ENCODE data around the gene FGFRL1.

FGFRL1 gene

DNA sequence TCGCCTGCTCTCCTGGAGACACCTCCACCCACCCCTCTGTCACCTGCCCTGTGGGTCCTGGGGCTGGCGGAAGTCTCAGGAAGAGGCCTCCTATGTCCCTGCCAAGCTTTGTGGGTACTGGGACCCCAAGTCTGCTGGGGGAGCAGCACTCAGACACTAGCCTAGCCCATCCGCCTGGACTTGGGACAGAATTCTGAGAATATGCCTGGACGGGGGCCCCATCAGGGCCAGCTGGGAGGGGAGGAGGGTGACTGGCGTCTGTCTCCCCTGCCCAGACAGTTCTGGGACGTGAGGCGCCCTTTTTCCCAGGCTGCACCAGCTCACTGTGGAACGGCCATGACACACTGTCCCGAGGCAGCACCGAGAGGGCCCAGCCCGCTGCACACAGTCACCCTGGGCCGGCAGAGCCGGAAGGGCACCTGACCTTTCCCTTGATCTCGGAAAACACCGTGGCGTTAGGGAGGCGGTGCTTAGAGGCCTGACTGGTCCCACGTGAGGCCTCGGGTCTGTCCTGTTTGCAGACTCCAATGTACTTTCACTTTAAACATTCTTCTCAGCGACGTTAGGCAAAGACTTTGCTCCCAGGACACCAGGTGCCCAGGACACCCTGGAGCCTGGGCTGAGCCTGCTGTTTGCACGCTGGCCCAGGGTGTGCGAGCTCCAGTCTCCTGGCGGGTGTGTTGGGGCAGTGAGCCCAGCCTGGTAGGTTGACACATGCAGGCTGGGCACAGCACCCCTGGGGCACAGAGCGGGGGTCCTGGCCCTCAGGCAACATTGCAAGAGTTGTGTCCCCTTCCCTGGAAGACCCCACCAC is 18.9 kb upstream of the FGFRL1 start:
- TF ChIP-seq ZFX (IDR thresholded peaks at IDR 0.05; ENCODE audit: borderline replicate concordance) = no peak
- TF ChIP-seq, protein P1, sequence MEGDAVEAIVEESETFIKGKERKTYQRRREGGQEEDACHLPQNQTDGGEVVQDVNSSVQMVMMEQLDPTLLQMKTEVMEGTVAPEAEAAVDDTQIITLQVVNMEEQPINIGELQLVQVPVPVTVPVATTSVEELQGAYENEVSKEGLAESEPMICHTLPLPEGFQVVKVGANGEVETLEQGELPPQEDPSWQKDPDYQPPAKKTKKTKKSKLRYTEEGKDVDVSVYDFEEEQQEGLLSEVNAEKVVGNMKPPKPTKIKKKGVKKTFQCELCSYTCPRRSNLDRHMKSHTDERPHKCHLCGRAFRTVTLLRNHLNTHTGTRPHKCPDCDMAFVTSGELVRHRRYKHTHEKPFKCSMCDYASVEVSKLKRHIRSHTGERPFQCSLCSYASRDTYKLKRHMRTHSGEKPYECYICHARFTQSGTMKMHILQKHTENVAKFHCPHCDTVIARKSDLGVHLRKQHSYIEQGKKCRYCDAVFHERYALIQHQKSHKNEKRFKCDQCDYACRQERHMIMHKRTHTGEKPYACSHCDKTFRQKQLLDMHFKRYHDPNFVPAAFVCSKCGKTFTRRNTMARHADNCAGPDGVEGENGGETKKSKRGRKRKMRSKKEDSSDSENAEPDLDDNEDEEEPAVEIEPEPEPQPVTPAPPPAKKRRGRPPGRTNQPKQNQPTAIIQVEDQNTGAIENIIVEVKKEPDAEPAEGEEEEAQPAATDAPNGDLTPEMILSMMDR (IDR thresholded peaks at IDR 0.05) = no peak
- H3K27ac ChIP-seq = peak overlapping the region; percentile 99

DNA sequence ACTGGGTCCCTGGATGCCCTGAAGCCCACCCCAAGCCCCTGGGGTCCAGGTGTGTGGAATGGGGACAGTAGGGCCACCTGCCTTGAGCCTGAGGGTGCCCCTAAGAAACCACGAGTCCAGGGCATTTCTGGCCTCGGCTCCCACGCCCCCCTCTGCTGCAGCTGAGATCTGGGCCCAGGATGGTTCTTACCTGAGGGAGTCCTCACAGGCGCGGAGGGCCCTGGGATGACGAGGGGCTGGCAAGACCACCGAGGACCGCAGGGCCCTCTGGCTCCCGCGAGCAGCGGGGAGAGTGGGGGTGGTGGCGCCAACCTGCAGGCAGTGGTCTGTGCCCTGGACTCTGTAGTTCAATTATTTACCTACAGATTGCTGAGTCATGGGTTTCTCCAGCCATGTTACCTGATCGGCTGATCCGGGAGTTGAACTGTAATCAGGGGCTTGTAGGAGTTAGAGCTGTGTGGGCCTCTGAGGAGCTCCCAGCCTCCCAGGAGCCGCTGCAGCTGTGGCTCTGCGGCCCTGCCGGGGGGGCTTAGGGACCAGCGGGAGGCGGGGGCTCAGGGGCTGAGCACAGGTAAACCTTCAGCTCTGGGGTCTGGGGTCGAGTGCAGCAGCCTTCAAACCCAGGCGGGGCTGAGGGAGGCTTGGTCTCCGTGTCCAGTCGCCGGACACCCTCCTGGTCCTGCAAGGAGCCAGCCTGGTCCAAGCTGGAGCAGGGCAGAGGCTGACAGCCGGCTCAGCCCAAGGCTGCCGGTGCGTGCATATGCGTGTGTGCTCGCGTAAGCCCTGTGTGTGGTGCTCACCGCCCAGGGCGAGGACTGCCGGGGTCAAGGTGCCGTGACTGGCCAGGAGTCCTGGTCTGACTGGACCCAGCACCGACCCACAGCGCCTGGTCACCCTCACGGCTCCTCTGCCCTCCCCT is 18.1 kb upstream of the FGFRL1 start, which contains the start of gene SLC26A1:
SLC26A1 (minus strand) TSS at position 294 of the 919 bp plus-strand sequence. CDS start 1,701 bp downstream, outside the sequence.
- H3K27ac ChIP-seq = peak within 1 kb of the TSS; percentile 99
- TF ChIP-seq, protein P1 (IDR thresholded peaks at IDR 0.05) = no peak
- TF ChIP-seq ZFX (IDR thresholded peaks at IDR 0.05; ENCODE audit: borderline replicate concordance) = no peak

DNA sequence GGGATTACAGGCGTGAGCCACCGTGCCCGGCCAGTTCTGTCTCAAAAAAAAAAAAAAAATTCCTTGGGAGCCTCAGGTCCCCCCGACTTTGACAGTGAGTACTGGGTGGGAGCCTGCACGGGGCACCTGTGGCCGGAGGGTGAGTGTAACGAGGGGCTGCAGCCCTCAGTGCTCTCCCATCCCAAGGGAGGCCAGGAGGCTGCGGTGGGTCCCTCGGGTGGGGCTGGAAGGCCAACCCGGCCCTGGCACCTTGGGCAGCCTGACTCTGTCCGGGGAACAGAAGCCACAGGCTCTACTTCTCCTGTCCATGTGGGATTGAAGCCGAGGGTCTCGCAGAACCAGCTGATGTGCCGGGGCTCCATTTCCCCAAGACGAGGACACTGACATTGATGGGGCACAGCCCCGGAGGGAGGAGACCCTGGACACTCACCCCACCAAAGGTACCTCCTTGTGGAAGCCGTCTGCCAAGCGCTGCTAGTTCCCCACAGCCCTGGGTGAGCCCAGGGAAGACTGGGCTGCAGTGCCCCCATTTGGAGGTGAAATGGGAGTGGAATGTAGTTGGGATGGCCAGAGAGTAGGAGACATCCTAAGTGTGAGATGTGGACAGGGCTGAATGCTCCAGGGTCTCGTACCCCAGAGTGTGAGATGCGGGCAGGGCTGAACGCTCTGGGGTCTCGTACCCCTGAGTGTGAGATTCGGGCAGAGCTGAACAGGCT is 16.0 kb upstream of the FGFRL1 start:
- TF ChIP-seq, protein P1 (IDR thresholded peaks at IDR 0.05) = no peak
- TF ChIP-seq ZFX (IDR thresholded peaks at IDR 0.05; ENCODE audit: borderline replicate concordance) = no peak
- peak overlapping the region; percentile 99; the same call in 1 of the 2 replicates for H3K27ac ChIP-seq

DNA sequence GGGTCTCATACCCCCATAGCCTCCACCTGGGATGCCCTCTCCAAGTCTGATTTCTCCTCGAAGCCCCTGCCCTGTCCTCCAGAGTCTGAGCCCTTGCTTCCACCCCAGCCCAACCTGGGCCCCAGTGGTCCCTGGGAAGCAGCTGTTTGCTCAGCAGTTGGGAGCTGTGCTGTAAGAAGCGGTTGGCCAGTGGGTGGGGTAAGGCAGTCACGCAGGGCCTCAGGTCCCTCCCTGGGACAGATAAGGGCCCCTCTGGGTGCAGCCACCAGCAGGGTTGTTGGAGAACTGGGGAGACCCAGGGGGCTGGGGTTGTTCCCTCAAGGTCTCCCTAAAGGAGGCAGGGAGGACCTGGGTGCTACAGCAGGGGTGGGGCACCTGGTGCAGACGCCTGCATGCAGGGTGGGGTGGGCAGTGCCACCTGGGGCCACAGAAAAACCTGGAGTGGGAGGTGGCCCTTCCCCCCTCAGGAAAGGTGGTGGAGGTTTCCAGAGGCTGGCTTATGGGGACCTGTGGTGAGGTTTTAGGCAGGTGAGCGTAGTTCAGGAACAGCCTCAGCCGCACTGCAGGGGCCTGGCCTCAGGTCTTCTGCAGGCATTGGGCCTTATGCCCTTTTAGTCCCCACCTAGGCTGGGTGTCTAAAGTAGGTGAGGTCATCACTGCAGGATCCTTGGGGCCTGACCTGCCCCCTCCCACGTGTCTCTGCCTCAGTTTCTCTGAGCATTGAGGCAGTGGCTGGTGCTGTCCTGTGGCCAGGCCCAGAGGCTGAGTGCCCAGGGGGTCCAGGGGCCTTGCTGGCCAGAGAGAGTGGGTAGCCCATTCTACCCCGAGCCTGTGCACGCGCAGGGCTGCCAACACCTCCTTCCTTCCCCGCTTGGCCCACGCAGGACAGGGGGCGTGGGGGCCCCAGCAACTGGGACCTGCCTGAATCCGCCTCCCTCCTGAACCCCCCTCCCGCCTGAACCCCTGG is 15.1 kb upstream of the FGFRL1 start:
- H3K27ac ChIP-seq = no peak overlapping the region
- TF ChIP-seq, protein P1 (IDR thresholded peaks at IDR 0.05) = no peak
- TF ChIP-seq ZFX (IDR thresholded peaks at IDR 0.05; ENCODE audit: borderline replicate concordance) = no peak

DNA sequence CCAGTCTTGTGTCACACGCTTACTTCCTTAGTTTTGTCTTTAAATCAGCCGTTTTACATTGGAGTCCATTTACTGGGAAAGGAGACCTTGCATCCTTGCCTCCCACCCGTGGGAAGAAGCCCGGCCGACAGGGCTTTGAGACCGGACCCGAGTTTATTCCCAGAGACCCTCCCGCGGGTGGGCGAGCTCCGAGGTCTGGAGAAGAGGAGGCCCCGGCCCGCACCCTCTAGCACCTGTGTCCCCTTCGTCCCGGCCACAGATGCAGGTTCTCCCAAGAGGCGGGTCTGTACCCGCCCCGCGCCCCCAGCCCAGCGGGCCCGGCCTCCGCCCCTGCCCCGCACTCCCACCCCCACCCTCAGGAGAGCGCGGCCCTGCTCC is 14.4 kb upstream of the FGFRL1 start:
- H3K27ac ChIP-seq = no peak overlapping the region
- TF ChIP-seq ZFX (IDR thresholded peaks at IDR 0.05; ENCODE audit: borderline replicate concordance) = no peak
- TF ChIP-seq, protein P1 (IDR thresholded peaks at IDR 0.05) = no peak
